HG02798 (cell line): ENCODE data around the gene DHX38.
"Not testable (repeated sequence)": the region's sequence is repeated elsewhere in the genome, so short reads cannot be mapped to it uniquely, and the experiment has no call there.

Experiments used
- ATAC-seq: cut with Tn5 transposase; IDR thresholded peaks from one replicate; pipeline ENCODE4 v1.9.1; 2021; ENCODE audit warnings: mild to moderate bottlenecking; ENCODE audit not compliant: unreplicated experiment, poor library complexity

DHX38 gene

DNA sequence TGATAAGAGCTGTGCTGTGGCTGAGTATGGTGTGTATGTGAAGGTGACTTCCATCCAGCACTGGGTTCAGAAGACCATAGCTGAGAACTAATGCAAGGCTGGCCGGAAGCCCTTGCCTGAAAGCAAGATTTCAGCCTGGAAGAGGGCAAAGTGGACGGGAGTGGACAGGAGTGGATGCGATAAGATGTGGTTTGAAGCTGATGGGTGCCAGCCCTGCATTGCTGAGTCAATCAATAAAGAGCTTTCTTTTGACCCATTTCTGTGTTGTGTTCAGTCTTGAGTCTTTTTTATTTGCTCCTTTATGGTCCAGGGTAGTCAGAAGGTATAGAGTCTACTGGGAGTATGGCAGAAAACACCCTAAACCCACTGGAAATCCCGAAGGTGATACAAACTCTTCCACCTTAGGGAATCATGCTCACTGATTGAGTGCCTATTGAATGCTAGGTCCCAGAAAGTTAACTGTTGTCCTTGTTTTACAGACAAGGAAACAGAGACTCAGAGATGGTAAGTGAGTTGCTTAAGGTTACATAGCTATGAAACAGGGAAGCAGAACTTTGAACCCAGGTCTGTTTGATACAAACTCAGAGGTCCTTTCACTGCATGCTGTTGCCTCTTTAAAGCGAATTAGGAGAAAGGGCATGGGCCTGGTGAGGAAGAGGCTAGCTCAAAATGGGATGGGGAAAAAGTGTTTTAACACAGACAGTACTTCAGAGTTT is 16.5 kb upstream of the DHX38 start:
- ATAC-seq, result not testable (repeated sequence)

DNA sequence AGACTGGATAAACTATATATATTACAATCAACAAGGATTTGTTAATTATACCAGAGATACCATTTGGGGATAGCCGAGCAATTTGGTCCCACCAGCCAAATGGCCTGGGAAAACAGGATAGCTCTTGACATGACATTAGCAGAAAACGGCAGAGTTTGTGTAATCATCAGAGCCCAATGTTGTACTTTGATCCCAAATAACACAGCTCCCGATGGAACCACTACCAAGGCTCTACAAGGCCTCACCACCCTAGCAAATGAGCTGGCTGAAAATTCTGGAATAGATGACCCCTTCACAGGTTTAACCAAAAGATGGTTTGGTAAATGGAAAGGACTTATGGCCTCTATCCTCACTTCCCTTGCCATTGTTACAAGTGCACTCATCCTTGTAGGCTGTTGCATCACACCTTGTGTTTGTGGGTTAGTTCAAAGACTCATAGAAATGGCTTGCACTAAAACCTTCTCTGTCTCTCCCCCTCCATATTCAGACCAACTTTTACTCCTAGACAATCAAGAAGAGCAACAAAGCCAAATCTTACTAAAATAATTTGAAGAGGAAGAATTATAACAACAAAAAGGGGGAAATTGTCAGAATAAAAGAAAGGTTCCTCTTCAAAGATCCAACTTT is 9.8 kb upstream of the DHX38 start:
- no peak for ATAC-seq

DNA sequence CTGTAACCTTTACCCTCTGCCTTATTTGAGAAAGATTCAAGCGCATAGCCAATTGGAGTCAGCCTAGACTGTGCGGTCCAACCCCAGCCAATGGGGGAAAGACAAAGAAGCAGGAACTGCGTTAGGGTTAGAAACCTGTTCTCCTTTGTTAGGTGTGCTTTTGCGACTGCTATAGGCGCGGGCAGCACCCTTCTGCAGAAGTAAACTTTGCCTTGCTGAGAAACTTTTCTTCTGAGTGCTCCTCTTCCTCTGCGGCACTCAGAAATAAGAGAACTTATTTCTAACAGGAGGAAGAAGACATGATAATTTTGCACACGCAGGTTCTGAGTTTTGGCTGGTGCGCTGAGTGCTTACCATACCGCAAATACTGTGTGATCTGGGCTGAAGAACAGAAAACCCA is 9.2 kb upstream of the DHX38 start:
- ATAC-seq, result no peak

GRCh38 chr16:72085002-72085401 is 8.6 kb upstream of the DHX38 start:
- ATAC-seq, result no peak

DNA sequence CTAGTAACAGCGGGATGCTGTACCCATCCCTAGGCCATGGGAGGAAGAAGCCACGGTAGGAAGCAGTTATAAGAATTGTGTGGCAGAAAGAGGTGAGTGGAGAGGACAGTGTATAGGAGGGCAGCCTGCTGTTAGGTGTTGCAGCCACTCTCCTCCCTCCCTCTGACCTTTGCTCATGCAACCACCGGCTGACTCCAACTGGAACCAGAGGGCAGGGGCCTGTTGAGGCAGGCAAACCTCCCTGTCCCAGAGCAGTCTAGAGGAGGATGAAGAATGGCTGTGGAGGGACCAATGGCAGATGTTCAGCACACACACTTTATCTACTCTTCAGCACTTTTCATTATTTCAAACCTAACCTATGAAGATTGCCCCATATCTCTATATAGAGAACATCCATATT is 2.4 kb upstream of the DHX38 start:
- no peak for ATAC-seq

DNA sequence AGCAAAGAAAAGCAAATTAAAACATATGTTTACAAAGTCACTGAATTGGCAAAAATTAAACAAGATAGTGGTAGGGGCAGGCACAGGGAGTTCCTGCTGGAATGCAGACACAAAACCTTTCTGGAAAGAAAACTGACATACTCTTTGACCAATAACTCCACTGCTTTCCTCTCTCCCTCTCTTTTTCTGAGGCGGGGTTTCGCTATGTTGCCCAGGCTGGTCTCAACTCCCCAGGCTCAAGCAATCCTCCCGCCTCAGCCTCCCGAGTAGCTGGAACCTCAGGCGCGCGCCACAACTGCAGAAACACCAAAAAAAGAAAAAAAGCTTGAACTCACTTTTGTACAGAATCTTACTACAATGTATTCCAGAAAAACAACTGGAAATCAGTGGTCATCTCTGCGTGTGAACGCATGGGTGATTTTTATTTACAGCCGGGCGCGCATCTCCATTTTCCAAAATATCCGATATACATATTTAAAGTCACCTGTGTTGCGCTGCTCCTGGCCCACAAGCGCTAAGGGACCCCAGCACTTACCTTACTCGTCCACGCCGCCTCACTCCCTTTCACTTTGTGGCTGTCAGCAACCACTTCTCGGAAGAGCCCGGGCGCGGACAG is 707 bp upstream of the DHX38 start:
- ATAC-seq, result no peak

GRCh38 chr16:72094266-72094610 is 591 bp downstream of the DHX38 start:
- ATAC-seq, result no peak

DNA sequence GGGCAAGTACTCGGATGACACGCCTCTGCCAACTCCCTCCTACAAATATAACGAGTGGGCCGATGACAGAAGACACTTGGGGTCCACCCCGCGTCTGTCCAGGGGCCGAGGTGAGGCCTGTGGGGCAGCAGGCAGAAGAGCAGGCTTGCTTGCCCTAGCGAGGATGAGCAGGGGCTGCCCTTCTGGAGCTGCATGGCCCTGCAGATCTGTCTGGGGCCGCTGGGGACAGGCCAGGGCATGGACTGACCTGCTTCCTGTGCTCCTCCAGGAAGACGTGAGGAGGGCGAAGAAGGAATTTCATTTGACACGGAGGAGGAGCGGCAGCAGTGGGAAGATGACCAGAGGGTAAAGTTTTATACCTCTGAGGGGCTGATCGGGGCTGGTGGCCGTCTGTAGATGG is 5.3 kb downstream of the DHX38 start:
- ATAC-seq, result no peak

DNA sequence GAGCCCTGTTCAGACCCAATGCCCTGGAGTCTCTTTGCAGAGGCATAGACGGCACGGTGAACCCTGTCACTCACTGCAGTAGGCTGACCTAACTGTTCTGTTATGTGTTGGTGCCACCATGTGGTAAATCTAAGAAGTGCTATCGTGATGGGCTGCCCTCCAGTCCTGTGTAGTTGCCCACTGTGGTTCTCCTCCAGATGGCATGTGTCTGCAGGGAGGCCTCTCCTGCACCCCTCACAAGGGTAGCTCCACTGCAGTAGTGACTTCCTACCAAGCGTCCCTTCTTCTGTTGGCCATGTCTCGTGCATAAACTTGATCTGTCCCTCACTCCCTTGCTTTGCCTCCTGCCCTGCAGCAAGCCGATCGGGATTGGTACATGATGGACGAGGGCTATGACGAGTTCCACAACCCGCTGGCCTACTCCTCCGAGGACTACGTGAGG is 5.8 kb downstream of the DHX38 start:
- peak; percentile 83 for ATAC-seq

DNA sequence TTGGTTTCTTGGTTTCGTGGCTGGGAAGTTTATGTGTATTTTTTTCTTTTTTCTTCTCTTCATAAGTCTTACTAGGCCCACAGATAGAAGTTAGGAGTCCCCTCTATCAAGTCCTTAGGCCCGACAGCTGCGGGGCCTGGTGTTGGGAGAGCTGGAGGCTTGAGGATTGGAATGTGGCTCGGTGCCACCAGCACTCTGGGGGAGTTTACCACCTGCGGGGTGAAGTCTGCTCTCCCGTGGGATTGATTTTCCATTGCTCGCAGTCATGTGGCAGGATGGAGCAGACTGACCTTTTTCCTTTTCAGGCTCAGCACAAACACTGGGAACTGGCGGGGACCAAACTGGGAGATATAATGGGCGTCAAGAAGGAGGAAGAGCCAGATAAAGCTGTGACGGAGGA is 7.5 kb downstream of the DHX38 start:
- no peak for ATAC-seq

GRCh38 chr16:72104905-72105304 is 11.3 kb downstream of the DHX38 start:
- ATAC-seq, result no peak

DNA sequence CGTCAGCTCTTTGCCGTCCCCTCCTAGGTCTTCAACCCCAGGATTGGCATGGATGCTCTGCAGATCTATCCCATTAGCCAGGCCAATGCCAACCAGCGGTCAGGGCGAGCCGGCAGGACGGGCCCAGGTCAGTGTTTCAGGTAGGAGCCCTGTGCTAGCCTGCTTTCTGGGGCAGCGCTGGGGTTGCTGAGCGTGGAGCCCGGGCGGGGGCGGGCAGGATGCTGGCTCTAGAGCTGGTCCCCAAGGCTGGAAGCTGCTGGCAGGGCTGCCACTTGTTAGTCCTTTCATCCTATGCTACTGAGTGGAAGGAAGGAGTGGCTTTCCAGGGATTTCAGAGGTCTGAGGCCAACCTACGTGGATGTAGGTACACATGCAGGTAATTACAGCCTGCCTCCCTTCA is 12.3 kb downstream of the DHX38 start:
- ATAC-seq, result no peak

DNA sequence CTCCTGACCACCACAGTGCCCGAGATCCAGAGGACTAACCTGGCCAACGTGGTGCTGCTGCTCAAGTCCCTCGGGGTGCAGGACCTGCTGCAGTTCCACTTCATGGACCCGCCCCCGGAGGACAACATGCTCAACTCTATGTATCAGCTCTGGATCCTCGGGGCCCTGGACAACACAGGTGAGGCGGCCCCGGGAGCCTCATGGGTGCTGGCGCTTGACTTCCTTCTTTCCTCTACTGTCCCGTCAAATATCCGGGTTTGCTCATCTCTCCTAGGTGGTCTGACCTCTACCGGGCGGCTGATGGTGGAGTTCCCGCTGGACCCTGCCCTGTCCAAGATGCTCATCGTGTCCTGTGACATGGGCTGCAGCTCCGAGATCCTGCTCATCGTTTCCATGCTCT is 13.7 kb downstream of the DHX38 start:
- no peak for ATAC-seq

- no peak for ATAC-seq
These were observed 14.9 kb downstream of the DHX38 start for GRCh38 chr16:72108353-72109102.

DNA sequence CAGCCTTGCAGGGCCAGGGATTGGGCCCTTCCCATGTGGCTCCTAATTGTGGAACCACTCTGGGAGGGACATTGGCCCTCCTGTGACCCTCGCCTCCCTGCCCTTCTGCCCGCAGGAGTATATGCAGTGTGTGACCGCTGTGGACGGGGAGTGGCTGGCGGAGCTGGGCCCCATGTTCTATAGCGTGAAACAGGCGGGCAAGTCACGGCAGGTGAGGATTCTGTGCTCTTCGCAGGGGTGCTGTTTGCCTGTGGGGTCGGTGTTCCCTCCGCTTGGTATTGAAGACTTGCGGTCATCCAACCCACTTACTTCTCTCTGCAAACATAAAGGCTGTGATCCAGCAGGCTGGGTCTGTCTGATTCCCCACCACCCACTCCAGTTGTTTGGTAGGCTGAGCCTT is 15.7 kb downstream of the DHX38 start:
- ATAC-seq, result no peak

GRCh38 chr16:72109966-72110530 is 16.4 kb downstream of the DHX38 start:
- no peak for ATAC-seq

- ATAC-seq, result no peak
These were observed 17.3 kb downstream of the DHX38 start for GRCh38 chr16:72110662-72111615.

- ATAC-seq, result no peak
These were observed 18.2 kb downstream of the DHX38 start for GRCh38 chr16:72111657-72112451.

DNA sequence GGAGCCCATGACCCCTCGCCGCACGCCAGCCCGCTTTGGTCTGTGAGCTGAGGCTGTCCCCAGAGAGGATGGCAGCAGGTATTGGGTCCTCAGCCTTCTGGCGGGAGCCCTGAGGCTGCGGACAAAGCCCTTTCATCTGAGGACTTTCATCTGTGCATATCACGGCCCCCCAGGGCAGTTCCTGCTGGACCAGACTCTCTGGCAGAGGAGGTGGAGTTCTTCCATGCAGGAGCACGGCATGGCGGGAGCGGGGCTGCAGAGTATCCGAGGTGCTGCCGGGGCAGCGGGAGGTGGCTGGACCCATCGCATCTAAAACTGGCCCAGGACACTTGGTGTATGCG is 18.8 kb downstream of the DHX38 start:
- no peak for ATAC-seq
